ENCODE results near the gene SPINDOC.

- TF ChIP-seq YY1 (IDR thresholded peaks at IDR 0.05), result no peak
- TF ChIP-seq CTCF (IDR thresholded peaks at IDR 0.05; ENCODE audit: low read depth, low read length, missing input control), result no peak
- no peak for TF ChIP-seq MAX (IDR thresholded peaks at IDR 0.05)
- no peak for TF ChIP-seq RAD21 (IDR thresholded peaks at IDR 0.05)
- no peak for TF ChIP-seq ATF3 (IDR thresholded peaks at IDR 0.05)
- TF ChIP-seq HNF4G (IDR thresholded peaks at IDR 0.05), result no peak
- TF ChIP-seq SP1 (IDR thresholded peaks at IDR 0.05), result no peak
Measured at GRCh38 chr11:63764340-63764678, 48.9 kb upstream of the SPINDOC start.

Data from liver (tissue), 3 donors.